A172 (cell line): ENCODE measurements around the gene RFWD3. TPM values are rescaled to one million over a fixed set of nuclear protein-coding genes. Genes with fewer than 3 reads are reported as not detected.
"Not testable (repeated sequence)": the region's sequence is repeated elsewhere in the genome, so short reads cannot be mapped to it uniquely, and the experiment has no call there.

Experiments
- DNase-seq: peaks from one replicate; pipeline ENCODE4 v3.0.0-alpha.2; 2015; ENCODE audit warnings: low spot score
- total RNA-seq: library from RNA; depleted of rRNA; stranded (reverse); fragments of >200 nt; shearing (Covaris generic); gene quantifications from 2 replicates; pipeline ENCODE4 v1.2.3, GENCODE V29; 2014; rRNA removed

The RFWD3 gene
- total RNA-seq: 59.3 and 79.9 TPM in 2 replicates

- peak; percentile 99 for DNase-seq
Measured at GRCh38 chr16:74666425-74667254, at the start of gene RFWD3. Gene RFWD3 (minus strand): TSS chr16:74666877. CDS start chr16:74661449, 5,428 bp downstream.

GRCh38 chr16:74716355-74716754 lies 49.7 kb upstream of the RFWD3 start:
- no peak for DNase-seq

GRCh38 chr16:74713876-74714275 lies 47.2 kb upstream of the RFWD3 start:
- no peak for DNase-seq

- no peak for DNase-seq
Measured at GRCh38 chr16:74713325-74713724, 46.6 kb upstream of the RFWD3 start.

- DNase-seq: no peak
Measured at GRCh38 chr16:74711938-74712337, 45.3 kb upstream of the RFWD3 start.

- DNase-seq: no peak
Measured at GRCh38 chr16:74710401-74710800, 43.7 kb upstream of the RFWD3 start.

GRCh38 chr16:74709441-74709877 lies 42.8 kb upstream of the RFWD3 start:
- peak; percentile 74 for DNase-seq

- peak; percentile 83 for DNase-seq
Measured at GRCh38 chr16:74700438-74701225, 34.0 kb upstream of the RFWD3 start, which contains the start of gene MLKL. Gene MLKL (minus strand): TSS chr16:74700862. CDS start chr16:74695757, 5,105 bp downstream.

GRCh38 chr16:74700116-74700437 lies 33.4 kb upstream of the RFWD3 start:
- peak; percentile 27 for DNase-seq

- DNase-seq: no peak
Measured at GRCh38 chr16:74699666-74700065, 33.0 kb upstream of the RFWD3 start.

- no peak for DNase-seq
Measured at GRCh38 chr16:74698222-74698621, 31.5 kb upstream of the RFWD3 start.

GRCh38 chr16:74695450-74696422 lies 29.1 kb upstream of the RFWD3 start:
- peak; percentile 94 for DNase-seq

GRCh38 chr16:74691093-74691855 lies 24.6 kb upstream of the RFWD3 start:
- DNase-seq: no peak

- no peak for DNase-seq
Measured at GRCh38 chr16:74682556-74682955, 15.9 kb upstream of the RFWD3 start.

GRCh38 chr16:74680681-74681080 lies 14.0 kb upstream of the RFWD3 start:
- DNase-seq: no peak

GRCh38 chr16:74679983-74680382 lies 13.3 kb upstream of the RFWD3 start:
- DNase-seq: no peak

GRCh38 chr16:74677868-74678267 lies 11.2 kb upstream of the RFWD3 start:
- no peak for DNase-seq

- DNase-seq: no peak
Measured at GRCh38 chr16:74673876-74674275, 7.2 kb upstream of the RFWD3 start.

GRCh38 chr16:74668877-74669276 lies 2.2 kb upstream of the RFWD3 start:
- not testable (repeated sequence) for DNase-seq

GRCh38 chr16:74667255-74667700 lies 601 bp upstream of the RFWD3 start:
- DNase-seq: no peak

GRCh38 chr16:74666010-74666421 lies 661 bp downstream of the RFWD3 start:
- DNase-seq: no peak
